ENCODE results near the gene ALG1.
"Not testable (repeated sequence)": the region's sequence is repeated elsewhere in the genome, so short reads cannot be mapped to it uniquely, and the experiment has no call there.

ALG1 gene

DNA sequence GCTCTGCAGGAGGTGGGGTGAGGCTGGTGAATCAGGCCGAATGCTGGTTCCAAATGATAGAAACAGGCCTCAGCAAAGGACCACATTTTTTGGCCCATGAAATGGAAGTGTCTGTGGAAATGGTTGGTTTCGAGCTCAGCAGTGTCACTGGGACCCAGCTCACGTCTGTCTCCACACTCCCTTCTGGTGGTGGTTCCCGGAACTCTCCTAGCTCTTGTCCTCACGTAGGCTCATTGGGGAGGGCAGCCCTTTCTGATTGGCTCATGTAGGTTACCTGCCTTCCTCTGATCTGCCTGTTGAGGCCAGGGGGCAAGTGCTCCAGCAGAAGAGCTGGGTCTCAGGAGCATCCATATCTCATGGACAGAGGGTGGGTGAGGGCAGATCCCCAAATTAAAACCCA is 4.0 kb downstream of the ALG1 start:
- DNase-seq: no peak

DNA sequence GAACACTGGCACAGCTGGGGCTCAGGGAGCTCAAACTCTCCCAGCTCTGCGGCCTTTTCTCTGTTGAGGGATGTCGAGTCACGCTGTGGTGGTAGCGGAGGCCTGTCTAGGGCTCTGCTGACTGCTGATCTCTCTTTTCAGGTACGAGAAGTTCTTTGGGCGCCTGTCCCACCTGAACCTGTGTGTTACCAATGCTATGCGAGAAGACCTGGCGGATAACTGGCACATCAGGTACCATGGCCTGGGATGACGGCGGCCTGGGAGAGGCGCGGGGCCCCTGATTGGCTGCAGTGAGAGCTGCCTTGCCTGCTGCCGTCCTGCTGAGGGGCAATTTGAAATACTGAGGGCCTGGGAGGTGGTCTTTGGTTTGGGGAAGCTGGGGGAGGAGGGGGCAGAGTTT is 5.7 kb downstream of the ALG1 start:
- DNase-seq: no peak

GRCh38 chr16:5078626-5079025 is 7.0 kb downstream of the ALG1 start:
- DNase-seq: no peak

GRCh38 chr16:5080461-5080860 is 8.8 kb downstream of the ALG1 start:
- DNase-seq: not testable (repeated sequence)

- not testable (repeated sequence) for DNase-seq
Observed at GRCh38 chr16:5080996-5081395, 9.4 kb downstream of the ALG1 start.

DNA sequence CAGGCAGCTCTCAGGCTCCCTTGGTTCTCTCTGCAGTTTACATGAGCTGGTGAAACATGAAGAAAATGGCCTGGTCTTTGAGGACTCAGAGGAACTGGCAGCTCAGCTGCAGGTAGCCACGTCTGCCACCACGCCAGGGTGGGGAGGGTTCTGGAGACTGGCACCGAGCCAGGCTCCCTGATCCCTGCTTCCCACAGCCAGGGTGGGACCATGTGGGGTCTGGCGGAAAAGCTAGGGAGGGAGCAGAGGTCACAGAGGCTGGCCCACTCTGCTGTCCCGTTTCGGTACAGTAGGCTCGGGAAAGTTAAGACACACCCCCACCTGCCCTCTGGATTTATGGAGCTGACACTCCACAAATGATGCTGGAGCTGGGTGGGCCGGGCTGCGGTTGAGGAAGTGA is 12.0 kb downstream of the ALG1 start:
- DNase-seq: not testable (repeated sequence)

GRCh38 chr16:5084099-5084731 is 12.6 kb downstream of the ALG1 start:
- DNase-seq: not testable (repeated sequence)

GRCh38 chr16:5084802-5085201 is 13.2 kb downstream of the ALG1 start:
- not testable (repeated sequence) for DNase-seq

GRCh38 chr16:5085716-5086115 is 14.1 kb downstream of the ALG1 start:
- not testable (repeated sequence) for DNase-seq

DNA sequence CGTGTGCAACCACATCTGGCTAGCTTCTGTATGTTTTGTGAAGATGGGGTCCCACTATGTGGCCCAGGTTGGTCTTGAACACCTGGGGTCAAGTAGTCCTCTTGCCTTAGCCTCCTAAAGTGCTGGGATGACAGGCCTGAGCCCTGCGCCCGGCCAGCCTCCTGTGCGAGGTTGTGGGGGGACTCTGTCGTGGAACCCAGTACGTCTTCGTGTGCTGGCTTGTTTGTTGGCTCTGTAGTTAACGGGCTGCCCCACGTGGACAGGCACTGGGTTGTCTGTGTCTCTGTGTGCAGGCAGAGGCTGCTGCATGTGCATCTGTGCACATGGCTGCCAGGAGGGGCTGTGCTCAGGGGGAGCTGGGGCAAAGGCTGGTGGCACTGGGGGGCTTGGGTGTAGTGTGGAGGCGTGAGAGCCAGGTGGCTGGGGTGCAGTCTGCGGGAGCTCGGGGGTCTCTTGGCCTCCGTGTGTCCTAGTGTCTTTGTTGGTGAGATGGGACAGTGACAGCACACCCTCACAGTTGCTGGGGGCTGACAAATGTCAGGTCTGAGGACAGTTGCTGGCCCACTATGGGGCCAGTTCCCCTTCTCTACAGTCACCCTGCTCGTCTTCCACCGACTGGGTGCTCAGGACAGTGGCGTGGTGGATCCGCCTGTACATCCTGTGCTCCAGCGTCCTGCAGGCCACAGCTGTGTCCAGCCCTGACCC is 16.6 kb downstream of the ALG1 start:
- DNase-seq: not testable (repeated sequence)

DNA sequence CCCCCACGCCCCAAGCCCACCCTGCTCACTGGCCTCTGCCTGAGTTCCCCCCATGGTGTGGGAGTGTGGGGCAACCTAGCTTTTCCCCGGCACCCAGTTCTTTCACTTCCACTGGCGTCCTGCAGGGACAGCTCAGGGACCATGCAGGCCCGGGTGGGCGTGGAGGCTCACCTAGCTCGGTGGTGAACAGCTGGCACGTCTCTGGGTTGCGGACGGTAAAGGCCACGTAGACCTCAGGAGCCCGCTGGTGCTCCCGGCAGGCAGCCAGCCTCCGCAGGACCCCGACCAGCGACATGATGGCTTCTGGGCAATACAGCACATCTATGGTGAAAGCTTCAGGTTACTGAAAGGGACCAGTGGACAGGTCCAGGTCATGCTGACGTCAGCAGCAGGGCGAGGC is 17.3 kb downstream of the ALG1 start:
- DNase-seq: not testable (repeated sequence)

DNA sequence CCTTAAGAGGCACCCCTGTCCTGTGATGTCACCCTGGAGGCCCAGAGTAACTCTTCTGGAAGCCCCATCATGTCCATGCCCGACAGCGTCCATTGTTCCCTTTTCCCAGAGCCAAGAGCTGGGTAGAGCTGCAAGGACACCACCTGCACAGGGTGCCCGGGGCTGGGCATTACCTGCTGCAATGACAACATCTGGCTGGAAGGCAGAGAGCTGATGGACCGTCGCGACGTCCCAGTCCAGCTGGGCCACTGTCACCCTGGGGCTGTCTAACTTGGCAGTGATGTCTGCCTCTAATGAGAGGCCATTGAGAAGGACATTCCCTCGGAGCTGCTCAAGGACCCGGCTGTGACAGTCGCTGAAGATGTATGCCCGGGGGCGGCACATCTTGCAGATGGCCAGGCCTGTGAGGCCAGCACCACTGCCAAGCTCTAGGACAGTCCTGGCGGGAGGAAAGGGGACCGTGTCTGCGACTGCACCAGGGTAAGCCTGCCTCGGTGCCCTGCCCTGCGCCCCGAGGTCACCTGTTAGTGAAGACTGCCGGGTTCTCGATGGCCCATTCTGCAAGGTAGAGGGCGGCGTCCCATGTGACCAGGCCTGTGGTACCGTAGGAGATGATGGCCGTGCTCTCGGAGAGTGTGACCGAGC is 18.4 kb downstream of the ALG1 start:
- DNase-seq: not testable (repeated sequence)

DNA sequence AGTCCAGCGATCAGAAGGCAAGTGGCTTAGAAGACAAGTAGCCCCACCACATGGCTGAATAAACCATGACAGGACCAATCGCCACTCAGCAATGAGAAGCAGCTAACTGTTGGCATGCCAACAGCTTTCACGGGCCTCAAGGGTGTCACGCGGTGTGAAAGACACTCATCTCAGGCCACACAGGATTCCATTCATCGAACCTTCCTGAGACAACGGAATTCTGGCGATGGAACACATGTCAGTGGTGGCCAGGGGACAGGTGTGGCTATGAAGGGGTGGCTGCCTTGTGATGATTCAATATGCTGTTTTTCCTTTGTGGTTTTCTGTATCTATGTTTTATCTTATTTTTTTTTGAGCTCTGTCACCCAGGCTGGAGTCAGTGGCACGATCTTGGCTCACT is 18.9 kb downstream of the ALG1 start:
- not testable (repeated sequence) for DNase-seq

GRCh38 chr16:5093081-5093480 is 21.4 kb downstream of the ALG1 start:
- DNase-seq: not testable (repeated sequence)

DNA sequence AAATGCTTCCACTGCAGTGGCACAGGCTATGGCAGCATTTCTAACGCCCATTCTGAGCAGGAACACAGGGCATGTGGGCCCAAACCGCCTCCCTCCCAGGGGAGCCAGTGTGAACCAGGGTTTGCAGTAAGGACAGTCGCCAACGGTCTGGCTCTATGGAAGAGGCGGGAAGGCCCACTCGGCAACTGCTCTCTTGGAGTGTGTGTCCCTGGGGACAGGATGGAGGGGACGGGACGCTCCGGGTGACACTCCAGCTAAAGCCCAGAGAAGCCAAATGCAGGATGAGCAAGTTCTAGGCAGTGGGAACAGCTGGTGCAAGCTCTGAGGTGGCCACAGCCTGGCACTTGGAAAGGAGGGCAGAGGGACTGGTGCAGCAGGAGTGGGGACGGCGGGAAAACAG is 22.1 kb downstream of the ALG1 start:
- DNase-seq: not testable (repeated sequence)

- not testable (repeated sequence) for DNase-seq
Observed at GRCh38 chr16:5095145-5095830, 23.6 kb downstream of the ALG1 start.

DNA sequence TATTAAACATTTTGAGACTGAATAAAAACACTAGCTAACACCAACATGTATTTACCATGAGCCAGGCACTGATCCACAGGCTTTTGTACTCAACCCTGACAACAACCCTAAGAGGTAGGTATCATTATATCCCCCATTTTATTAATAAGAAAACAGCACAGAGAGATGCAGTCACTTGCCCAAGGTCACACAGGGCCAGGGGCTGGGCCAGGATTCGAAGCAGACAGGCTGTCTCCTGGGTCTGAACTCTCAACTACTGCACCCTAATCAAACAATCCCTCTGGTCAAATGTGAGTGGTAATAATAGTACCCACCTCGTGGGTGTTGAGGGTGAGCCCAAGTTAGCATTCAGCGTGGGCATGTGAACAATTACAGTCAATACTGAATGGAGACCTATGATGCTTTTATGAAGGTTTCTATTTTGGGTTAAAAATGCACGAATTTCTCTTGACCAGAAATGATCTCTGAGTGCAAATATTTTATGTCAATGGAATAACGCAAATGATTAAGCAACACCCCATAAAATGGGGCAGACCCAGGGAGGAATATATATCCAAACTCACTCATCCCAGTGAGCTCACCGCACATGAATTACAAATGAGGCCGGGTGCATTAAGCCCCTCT is 24.9 kb downstream of the ALG1 start:
- DNase-seq: not testable (repeated sequence)

DNA sequence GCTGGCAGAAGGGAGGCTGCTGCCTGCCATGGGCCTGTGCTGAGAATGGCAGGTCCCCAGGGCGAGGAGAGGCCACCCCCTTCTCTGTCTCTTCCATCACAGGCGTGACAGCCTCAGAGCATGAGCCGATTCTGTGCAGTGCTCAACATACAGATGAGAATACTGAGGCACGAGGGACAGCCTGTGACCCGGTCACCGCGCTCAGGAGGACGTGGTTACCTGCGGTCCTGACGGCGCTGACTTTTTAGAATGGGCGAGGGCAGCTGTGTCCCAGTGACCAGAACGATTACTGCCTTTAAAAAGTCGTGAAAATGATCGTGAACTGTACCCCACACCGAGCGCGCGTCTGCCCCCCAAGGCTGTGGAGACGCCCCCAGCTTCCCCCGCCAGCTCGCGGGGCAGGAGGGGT is 25.4 kb downstream of the ALG1 start:
- DNase-seq: not testable (repeated sequence)

DNA sequence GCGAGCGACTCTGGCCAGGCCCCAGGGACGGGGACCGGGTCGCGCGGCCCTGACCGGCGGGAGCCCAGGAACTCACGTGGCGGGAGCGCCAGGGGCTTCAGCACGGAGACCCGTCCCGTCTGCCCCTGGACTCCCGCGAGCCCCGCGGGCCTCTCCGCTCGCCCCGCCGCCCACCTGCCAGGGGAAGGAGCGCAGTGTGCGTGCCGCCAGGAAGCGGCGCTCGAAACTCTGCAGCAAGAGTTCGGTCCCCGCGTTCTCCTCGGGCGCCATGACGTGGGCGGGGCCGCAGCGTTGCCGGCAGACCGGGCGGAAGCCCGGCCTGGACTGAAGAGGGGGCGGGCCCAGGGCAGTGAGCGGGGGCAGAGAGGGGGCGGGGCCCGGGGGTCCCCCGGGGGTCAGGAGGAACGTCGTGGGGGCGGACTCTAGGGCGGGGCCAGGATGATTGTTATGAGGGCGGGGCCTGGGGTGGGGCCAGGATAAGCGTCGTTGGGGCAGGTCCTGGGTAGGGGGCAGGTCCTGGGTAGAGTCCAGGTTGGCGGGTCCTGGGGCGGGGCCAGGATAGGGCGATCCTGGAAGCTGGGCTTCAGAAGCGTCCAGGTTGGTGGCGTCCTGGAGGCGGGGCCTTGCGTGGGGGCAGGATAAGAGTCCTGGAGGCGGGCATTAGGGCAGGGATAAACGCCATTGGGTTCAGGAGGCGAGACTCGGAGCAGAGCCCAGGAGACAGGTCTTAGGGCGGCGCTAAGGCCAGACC is 26.0 kb downstream of the ALG1 start, which contains the start of gene EEF2KMT:
Gene EEF2KMT (minus strand): TSS at position 326 of the 751 bp plus-strand sequence. CDS start 56 bp downstream, at position 270.
- DNase-seq: peak; percentile 92

DNA sequence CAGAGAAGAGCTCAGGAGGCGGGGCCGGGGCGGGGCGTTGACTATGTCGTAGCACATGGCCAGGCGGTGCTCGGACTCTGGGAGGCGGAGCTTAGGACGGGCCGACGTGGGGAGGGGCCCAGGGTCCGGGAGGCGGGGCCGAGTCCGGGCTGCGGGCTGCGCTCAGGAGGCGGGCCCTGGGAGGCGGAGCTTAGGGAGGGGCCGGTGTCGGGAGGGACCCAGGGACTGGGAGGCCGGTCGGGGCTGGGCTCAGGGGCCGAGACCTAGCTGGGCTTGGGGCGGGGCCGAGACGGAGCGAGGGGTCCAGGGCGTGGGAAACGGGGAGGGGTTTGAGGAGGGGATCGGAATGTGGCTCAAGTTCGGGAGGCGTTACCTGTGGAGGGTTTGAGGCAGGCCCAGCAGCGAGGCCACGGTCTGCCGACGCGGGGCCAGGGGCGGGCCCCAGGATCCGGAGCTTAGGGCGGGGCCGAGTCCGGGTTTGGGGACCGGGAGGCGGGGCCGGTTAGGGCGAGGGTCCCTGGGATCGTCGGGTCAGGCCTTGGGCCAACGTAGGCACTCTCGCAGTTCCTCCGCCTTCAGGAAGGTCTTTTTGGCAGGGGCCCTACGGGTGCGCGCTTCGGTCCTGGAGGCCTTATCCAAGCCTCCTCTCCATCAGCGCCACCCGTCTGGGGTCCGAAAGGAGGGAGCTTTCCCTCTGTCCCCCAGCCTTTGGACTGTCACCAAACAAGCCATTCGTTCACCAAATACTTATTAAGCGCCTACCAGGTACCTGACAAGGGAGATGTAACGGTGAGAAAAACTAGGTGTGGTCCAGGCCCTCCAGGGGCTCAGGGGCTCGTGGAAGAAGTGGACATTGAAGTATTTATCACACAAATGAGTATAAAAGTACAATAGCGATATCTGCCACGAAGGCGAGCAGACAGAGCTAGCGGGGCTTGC is 26.8 kb downstream of the ALG1 start:
- DNase-seq: not testable (repeated sequence)

- not testable (repeated sequence) for DNase-seq
Observed at GRCh38 chr16:5099174-5099573, 27.5 kb downstream of the ALG1 start.

Measured in NCI-H2107 (cell line).